HG03159 (cell line): ENCODE measurements around the gene SCD5.

ENCODE experiments used
- ATAC-seq: cut with Tn5 transposase; IDR thresholded peaks from one replicate; pipeline ENCODE4 v1.9.1; 2021; ENCODE audit warnings: mild to moderate bottlenecking, moderate library complexity; ENCODE audit not compliant: unreplicated experiment

The SCD5 gene

GRCh38 chr4:82694892-82695291 lies 103.7 kb downstream of the SCD5 start:
- ATAC-seq: no peak

- ATAC-seq: no peak
Measured at GRCh38 chr4:82694046-82694445, 104.5 kb downstream of the SCD5 start.

- no peak for ATAC-seq
Measured at GRCh38 chr4:82692101-82692780, 106.4 kb downstream of the SCD5 start.

GRCh38 chr4:82691431-82691830 lies 107.2 kb downstream of the SCD5 start:
- no peak for ATAC-seq

- ATAC-seq: no peak
Measured at GRCh38 chr4:82688091-82688795, 110.4 kb downstream of the SCD5 start.

- ATAC-seq: no peak
Measured at GRCh38 chr4:82687531-82687930, 111.1 kb downstream of the SCD5 start.

GRCh38 chr4:82681754-82682153 lies 116.8 kb downstream of the SCD5 start:
- no peak for ATAC-seq

GRCh38 chr4:82680834-82681233 lies 117.8 kb downstream of the SCD5 start:
- no peak for ATAC-seq

- ATAC-seq: no peak
Measured at GRCh38 chr4:82679531-82679930, 119.1 kb downstream of the SCD5 start.

GRCh38 chr4:82678051-82678450 lies 120.5 kb downstream of the SCD5 start:
- no peak for ATAC-seq

GRCh38 chr4:82677327-82677726 lies 121.3 kb downstream of the SCD5 start:
- no peak for ATAC-seq

GRCh38 chr4:82667761-82668480 lies 130.7 kb downstream of the SCD5 start:
- no peak for ATAC-seq

GRCh38 chr4:82666970-82667665 lies 131.5 kb downstream of the SCD5 start:
- no peak for ATAC-seq

GRCh38 chr4:82661181-82661992 lies 137.2 kb downstream of the SCD5 start:
- no peak for ATAC-seq

- no peak for ATAC-seq
Measured at GRCh38 chr4:82652062-82652461, 146.5 kb downstream of the SCD5 start.

- no peak for ATAC-seq
Measured at GRCh38 chr4:82650868-82651267, 147.7 kb downstream of the SCD5 start.

GRCh38 chr4:82648356-82648755 lies 150.2 kb downstream of the SCD5 start:
- no peak for ATAC-seq

- no peak for ATAC-seq
Measured at GRCh38 chr4:82645936-82646565, 152.5 kb downstream of the SCD5 start.

GRCh38 chr4:82644734-82645126 lies 153.9 kb downstream of the SCD5 start:
- ATAC-seq: no peak
